HCT116 (cell line): ENCODE measurements around the gene MAP3K5. TPM values are rescaled to one million over a fixed set of nuclear protein-coding genes. Genes with fewer than 3 reads are reported as not detected.

ENCODE experiments used
- ATAC-seq: fragments of 200-7000 bp; cut with Tn5 transposase; 2 replicates; pipeline ENCODE4 v1.9.1; 2020; ENCODE audit warnings: mild to moderate bottlenecking, moderate library complexity
- BruUV-seq: library from RNA; stranded (reverse); fragments of 400-500 nt; replicated peaks from 2 replicates; lab custom pipeline; 2021; lab: Mats Ljungman, UMichigan
- CTCF ChIA-PET: fragments of 300-600 bp; sonication (Branson Sonifier 250); formaldehyde crosslinking; loops from one replicate; lab custom pipeline; 2021; ENCODE audit warnings: antibody characterized with exemption; lab: Charles Lee
- POLR2A ChIA-PET: fragments of 300-600, 350-600 bp; sonication (Branson Sonifier 250); formaldehyde crosslinking; loops from one replicate; lab custom pipeline; 2021; ENCODE audit warnings: antibody characterized with exemption; lab: Charles Lee
- RAD21 ChIA-PET, 2 experiments: fragments of 300-600 bp; sonication (Branson Sonifier 250); formaldehyde crosslinking; loops; one replicate each; lab custom pipeline; 2023; ENCODE audit warnings: low total read pairs in 2 of 2; ENCODE audit not compliant: uncharacterized antibody in 2 of 2, unreplicated experiment in 2 of 2, low non-redundant PET in 1 of 2; lab: Charles Lee
- DNase-seq: peaks from one replicate; pipeline ENCODE4 v3.0.0-alpha.2; 2010; ENCODE audit warnings: low read depth, low spot score
- H2AFZ ChIP-seq: fragments of 200-600 bp; shearing (Covaris generic), sonication (generic); 2 replicates; pipeline ENCODE4 v1.6.1; 2017; ENCODE audit warnings: low read depth, mixed run types, mixed read lengths, antibody characterized with exemption, low read length; ENCODE audit not compliant: poor library complexity, severe bottlenecking
- H3K27ac ChIP-seq: 2 replicates; pipeline ENCODE4 v1.5.1; 2012; ENCODE audit warnings: low read depth, low read length
- H3K27me3 ChIP-seq: fragments of 200-600 bp; sonication (generic); 2 replicates; pipeline ENCODE4 v1.6.1; 2016; ENCODE audit warnings: mixed run types, low read length, mixed read lengths; ENCODE audit not compliant: insufficient read depth
- H3K36me3 ChIP-seq, 2 experiments: fragments of 200-500 bp in 1 of 2; fragments of 200-600 bp in 1 of 2; sonication (Bioruptor generic) in 1 of 2; sonication (generic) in 1 of 2; 2 replicates each; pipeline versions ENCODE4 v1.5.1 to v1.6.1; 2014 to 2016; ENCODE audit warnings: low read length in 2 of 2, inconsistent platforms in 1 of 2, mixed read lengths in 1 of 2, mixed run types in 1 of 2; ENCODE audit not compliant: insufficient read depth in 2 of 2, control insufficient read depth in 1 of 2
- H3K4me1 ChIP-seq, 2 experiments: fragments of 200-600 bp in 1 of 2; sonication (generic) in 1 of 2; 2 replicates each; pipeline versions ENCODE4 v1.5.1 to v1.6.1; 2012 to 2017; ENCODE audit warnings: low read length in 2 of 2, inconsistent platforms in 1 of 2, mild to moderate bottlenecking in 1 of 2, mixed read lengths in 1 of 2, mixed run types in 1 of 2, moderate library complexity in 1 of 2; ENCODE audit not compliant: insufficient read depth in 2 of 2, control insufficient read depth in 1 of 2
- H3K4me2 ChIP-seq: fragments of 200-600 bp; sonication (generic); 2 replicates; pipeline ENCODE4 v1.6.1; 2017; ENCODE audit warnings: mixed run types, low read length, mixed read lengths
- H3K4me3 ChIP-seq, 2 experiments: fragments of 200-600 bp in 1 of 2; sonication (generic) in 1 of 2; replicated peaks in 1 of 2; 2 replicates each; pipeline ENCODE4 v1.5.1; 2011 to 2016; ENCODE audit warnings: low read length in 2 of 2, control low read depth in 1 of 2, low read depth in 1 of 2, mild to moderate bottlenecking in 1 of 2, mixed read lengths in 1 of 2, mixed run types in 1 of 2
- H3K79me2 ChIP-seq: fragments of 200-600 bp; sonication (generic); 2 replicates; pipeline ENCODE4 v1.6.1; 2017; ENCODE audit warnings: mild to moderate bottlenecking, mixed run types, low read length, moderate library complexity, mixed read lengths; ENCODE audit not compliant: insufficient read depth
- H3K9ac ChIP-seq: fragments of 200-600 bp; sonication (generic); 2 replicates; pipeline ENCODE4 v1.6.1; 2016; ENCODE audit warnings: low read length, mixed read lengths
- H3K9me2 ChIP-seq: fragments of 200-600 bp; sonication (generic), shearing (Covaris generic); 2 replicates; pipeline ENCODE4 v1.6.1; 2017; ENCODE audit warnings: mixed run types, mild to moderate bottlenecking, moderate library complexity; ENCODE audit not compliant: insufficient read depth
- H3K9me3 ChIP-seq, 2 experiments: fragments of 200-500 bp in 1 of 2; fragments of 200-600 bp in 1 of 2; sonication (Bioruptor generic) in 1 of 2; sonication (generic) in 1 of 2; 2 replicates each; pipeline ENCODE4 v1.6.1; 2014 to 2017; ENCODE audit warnings: low read length in 2 of 2, mixed read lengths in 2 of 2, inconsistent platforms in 1 of 2, low read depth in 1 of 2, mild to moderate bottlenecking in 1 of 2, mixed run types in 1 of 2, moderate library complexity in 1 of 2; ENCODE audit not compliant: control insufficient read depth in 1 of 2, insufficient read depth in 1 of 2
- H4K20me1 ChIP-seq: fragments of 200-600 bp; sonication (generic), shearing (Covaris generic); 2 replicates; pipeline ENCODE4 v1.6.1; 2017; ENCODE audit warnings: mixed run types, mild to moderate bottlenecking, moderate library complexity; ENCODE audit not compliant: insufficient read depth
- CEBPB ChIP-seq: IDR thresholded peaks from 2 replicates; pipeline ENCODE4 v1.6.1; 2012; ENCODE audit warnings: low read depth
- CTCF ChIP-seq, 3 experiments: fragments of 200-600 bp in 1 of 3; sonication (generic) in 1 of 3; IDR thresholded peaks in 2 of 3; conservative IDR thresholded peaks in 1 of 3; 2 replicates each; pipeline ENCODE4 v1.5.1; 2012 to 2017; ENCODE audit warnings: low read depth in 2 of 3, low read length in 2 of 3, antibody characterized with exemption in 1 of 3, borderline replicate concordance in 1 of 3, control low read depth in 1 of 3, mild to moderate bottlenecking in 1 of 3, mixed read lengths in 1 of 3, mixed run types in 1 of 3, moderate library complexity in 1 of 3; ENCODE audit not compliant: insufficient read depth in 1 of 3
- EGR1 ChIP-seq: IDR thresholded peaks from 2 replicates; pipeline ENCODE4 v1.6.1; 2012; ENCODE audit warnings: low read depth
- ELF1 ChIP-seq: IDR thresholded peaks from 2 replicates; pipeline ENCODE4 v1.6.1; 2012; ENCODE audit warnings: low read depth, borderline replicate concordance
- EZH2 ChIP-seq: fragments of 200-600 bp; sonication (generic); IDR thresholded peaks from 2 replicates; pipeline ENCODE4 v1.6.1; 2017; ENCODE audit warnings: antibody characterized with exemption, mixed run types
- EZH2phosphoT487 ChIP-seq: fragments of 200-600 bp; IDR thresholded peaks from 2 replicates; pipeline ENCODE4 v1.6.1; 2018; ENCODE audit warnings: antibody characterized with exemption, borderline replicate concordance
- JUND ChIP-seq: IDR thresholded peaks from 2 replicates; pipeline ENCODE4 v1.6.1; 2012
- MAX ChIP-seq: IDR thresholded peaks from 2 replicates; pipeline ENCODE4 v1.6.1; 2012
- POLR2AphosphoS5 ChIP-seq: IDR thresholded peaks from 2 replicates; pipeline ENCODE4 v1.6.1; 2011; ENCODE audit warnings: mild to moderate bottlenecking, low read depth, low read length, moderate library complexity
- REST ChIP-seq: IDR thresholded peaks from 2 replicates; pipeline ENCODE4 v1.6.1; 2012; ENCODE audit warnings: low read depth
- SIN3A ChIP-seq: IDR thresholded peaks from 2 replicates; pipeline ENCODE4 v1.6.1; 2012; ENCODE audit warnings: low read depth
- SP1 ChIP-seq: IDR thresholded peaks from 2 replicates; pipeline ENCODE4 v1.6.1; 2012; ENCODE audit warnings: low read depth
- SRF ChIP-seq: IDR thresholded peaks from 2 replicates; pipeline ENCODE4 v1.6.1; 2012; ENCODE audit warnings: low read depth
- TCF7L2 ChIP-seq: IDR thresholded peaks from 2 replicates; pipeline ENCODE4 v1.7.0; 2011; ENCODE audit warnings: borderline replicate concordance, inconsistent platforms; ENCODE audit not compliant: insufficient read depth, insufficient read length; ENCODE audit errors: extremely low read depth
- ZBTB33 ChIP-seq: IDR thresholded peaks from 2 replicates; pipeline ENCODE4 v1.6.1; 2011; ENCODE audit warnings: mild to moderate bottlenecking, low read length, moderate library complexity; ENCODE audit not compliant: insufficient replicate concordance; ENCODE audit errors: extremely low read depth
- ZFX ChIP-seq: fragments of 450-650 bp; IDR thresholded peaks from 2 replicates; pipeline ENCODE4 v1.6.1; 2017
- intact Hi-C: fragments of 100-400 bp; cut with micrococcal nuclease; formaldehyde crosslinking; loops from 2 replicates; pipeline ENCODE4 v1.10.0; 2022
- total RNA-seq: library from RNA; stranded (reverse); gene quantifications from one replicate; pipeline ENCODE4 v1.2.1, GENCODE V29; 2021; ENCODE audit not compliant: unreplicated experiment

Gene MAP3K5
- total RNA-seq, 1 experiment from 2014 or later = 11.8 TPM

- TF ChIP-seq JUND (peak; percentile 99), ZFX (no peak), EZH2 (no peak), TCF7L2 (peak; percentile 38), SP1 (peak; percentile 97), CEBPB (peak; percentile 88)
Measured at GRCh38 chr6:136609873-136610706, 182.2 kb downstream of the MAP3K5 start (continued).

GRCh38 chr6:136608991-136609390 lies 183.3 kb downstream of the MAP3K5 start:
- ChIA-PET RAD21 (no interaction called here), CTCF (interaction anchor here (1.0 to 2.9 kb wide), 2 partner anchors 35 to 183 kb away, joined by 3 to 32 read pairs; partner anchors contain the start of gene MAP3K5)
- H3K9ac ChIP-seq = peak overlapping the region; percentile 48; the same call in 1 of the 2 replicates
- TF ChIP-seq SP1 = no peak
- TF ChIP-seq MAX = no peak
- no peak for TF ChIP-seq EGR1
- no peak for TF ChIP-seq ELF1
- TF ChIP-seq EZH2 = no peak
- TF ChIP-seq JUND = no peak
- TF ChIP-seq ZBTB33 = no peak
- TF ChIP-seq SRF = no peak
- no peak for TF ChIP-seq ZFX
- TF ChIP-seq EZH2phosphoT487 = no peak
- no peak for TF ChIP-seq POLR2AphosphoS5
- TF ChIP-seq REST = no peak
- no peak for TF ChIP-seq SIN3A
- TF ChIP-seq CTCF (IDR thresholded peaks at IDR 0.05 in 2 of 3, conservative IDR thresholded peaks at IDR 0.05 in 1 of 3; ENCODE audit: borderline replicate concordance in 1 of 3, insufficient read depth in 1 of 3, low read depth in 2 of 3, low read length in 2 of 3) = no peak

More at GRCh38 chr6:136608991-136609390, 183.3 kb downstream of the MAP3K5 start:
- BruUV-seq = no TSS peak
- H3K4me2 ChIP-seq = peak overlapping the region; percentile 70
- no peaks in the 10 kb centered on the region for H3K9me2 ChIP-seq
- 0 out of 4 replicates have a peak, but pooled peaks cover 0 to 4% of the 10 kb centered on the region in 2 experiments for H3K36me3 ChIP-seq
- no peak for ATAC-seq
- no peaks in the 10 kb centered on the region for H4K20me1 ChIP-seq
- no peak overlapping the region for H3K4me3 ChIP-seq
- H3K79me2 ChIP-seq = no peaks in the 10 kb centered on the region
- H3K9me3 ChIP-seq = no peaks in the 10 kb centered on the region
- DNase-seq = no peak
- POLR2A ChIA-PET = no interaction called here
- no peaks in the 10 kb centered on the region for H3K27me3 ChIP-seq
- H3K27ac ChIP-seq = peak overlapping the region; percentile 83
- H2AFZ ChIP-seq = no peak overlapping the region
- peaks cover 56 to 69% of the 10 kb centered on the region in 2 experiments for H3K4me1 ChIP-seq
- intact Hi-C loops = loop anchor here (1.0 kb wide), 1 partner anchor 183 kb away; the partner anchor contains the start of gene MAP3K5
